ENCODE results near the gene ZC3H13. TPM values are rescaled to one million over a fixed set of nuclear protein-coding genes. Genes with fewer than 3 reads are reported as not detected.

The ZC3H13 gene
- total and polyA plus RNA-seq, 10 of the 15 experiments (the other 5 are each of a cell fraction or from before 2014, with no cell fraction given): 10.0 to 55.9 (median 25.4) TPM

DNA sequence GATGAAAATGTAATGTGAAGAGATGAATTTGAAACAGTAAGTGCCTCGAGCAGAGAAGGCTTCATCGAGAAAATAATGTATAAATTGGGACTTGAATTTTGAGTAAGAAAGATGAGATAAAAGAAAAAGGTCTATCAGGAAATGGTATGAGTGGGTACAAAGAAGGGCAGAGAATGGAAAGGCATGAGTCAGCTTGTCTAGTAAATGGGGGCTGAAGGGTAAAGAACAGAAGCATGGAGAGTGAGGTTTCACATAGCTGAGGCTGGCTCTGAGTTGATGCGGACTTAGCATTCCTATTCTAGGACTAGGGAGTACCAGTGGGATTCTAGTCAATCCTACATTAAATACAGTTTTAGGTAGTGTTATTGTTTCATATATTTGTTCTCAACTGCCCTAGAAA is 85.8 kb downstream of the ZC3H13 start:
- SMC1A ChIA-PET (ENCODE audit: uncharacterized antibody, unreplicated experiment): no interaction called here
- Histone ChIP-seq H3K4me3 (no peak overlapping the region), H3K9ac (ENCODE audit: control insufficient read depth, insufficient read depth, low read length) (no peak overlapping the region), H3K9me3 (replicated peaks; ENCODE audit: control insufficient read depth, insufficient read depth, low read length) (no peaks in the 10 kb centered on the region), H3K27me3 (replicated peaks in 1 of 2; ENCODE audit: control insufficient read depth in 2 of 2, insufficient read depth in 2 of 2, low read length in 1 of 2) (no peaks in the 10 kb centered on the region), H3K27ac (ENCODE audit: control insufficient read depth, insufficient read depth) (no peak overlapping the region), H3K36me3 (ENCODE audit: control insufficient read depth in 2 of 2, insufficient read depth in 2 of 2, low read length in 1 of 2) (peaks cover 8 to 18% of the 10 kb centered on the region in 2 experiments), H3K4me1 (ENCODE audit: control insufficient read depth, insufficient read depth, low read length) (no peaks in the 10 kb centered on the region), H3K79me2 (ENCODE audit: control insufficient read depth, insufficient read depth, low read length) (no peaks in the 10 kb centered on the region), H4K20me1 (ENCODE audit: control insufficient read depth, insufficient read depth) (no peaks in the 10 kb centered on the region), H2AFZ (ENCODE audit: control insufficient read depth, low read depth, low read length) (no peak overlapping the region), H3K4me2 (ENCODE audit: control insufficient read depth, insufficient read depth) (no peak overlapping the region)
- WGBS (ENCODE audit: insufficient coverage, insufficient replicate concordance, low lambda C conversion rate, missing lambda C conversion rate): 77% methylated on average over 3 of the region's 3 CpGs
- DNase-seq (ENCODE audit: low read depth, low spot score): no peak
- POLR2A ChIA-PET: no interaction called here
- no peak for FAIRE-seq
- CTCF ChIA-PET: no interaction called here
- ATAC-seq: no peak
- in situ Hi-C loops (cut with MboI): no loop called here
- intact Hi-C loops (cut with micrococcal nuclease; ENCODE audit: unreplicated experiment): no loop called here
- RAD21 ChIA-PET (ENCODE audit: unreplicated experiment): no interaction called here
- BruUV-seq (replicated peaks): no TSS peak
- TF ChIP-seq HDGF (IDR thresholded peaks at IDR 0.05): no peak
- TF ChIP-seq, protein P1, sequence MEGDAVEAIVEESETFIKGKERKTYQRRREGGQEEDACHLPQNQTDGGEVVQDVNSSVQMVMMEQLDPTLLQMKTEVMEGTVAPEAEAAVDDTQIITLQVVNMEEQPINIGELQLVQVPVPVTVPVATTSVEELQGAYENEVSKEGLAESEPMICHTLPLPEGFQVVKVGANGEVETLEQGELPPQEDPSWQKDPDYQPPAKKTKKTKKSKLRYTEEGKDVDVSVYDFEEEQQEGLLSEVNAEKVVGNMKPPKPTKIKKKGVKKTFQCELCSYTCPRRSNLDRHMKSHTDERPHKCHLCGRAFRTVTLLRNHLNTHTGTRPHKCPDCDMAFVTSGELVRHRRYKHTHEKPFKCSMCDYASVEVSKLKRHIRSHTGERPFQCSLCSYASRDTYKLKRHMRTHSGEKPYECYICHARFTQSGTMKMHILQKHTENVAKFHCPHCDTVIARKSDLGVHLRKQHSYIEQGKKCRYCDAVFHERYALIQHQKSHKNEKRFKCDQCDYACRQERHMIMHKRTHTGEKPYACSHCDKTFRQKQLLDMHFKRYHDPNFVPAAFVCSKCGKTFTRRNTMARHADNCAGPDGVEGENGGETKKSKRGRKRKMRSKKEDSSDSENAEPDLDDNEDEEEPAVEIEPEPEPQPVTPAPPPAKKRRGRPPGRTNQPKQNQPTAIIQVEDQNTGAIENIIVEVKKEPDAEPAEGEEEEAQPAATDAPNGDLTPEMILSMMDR (IDR thresholded peaks at IDR 0.05 in 2 of 3, conservative IDR thresholded peaks at IDR 0.05 in 1 of 3; ENCODE audit: control insufficient read depth in 2 of 3, extremely low read depth in 1 of 3, insufficient read depth in 1 of 3, low read depth in 3 of 3, low read length in 3 of 3): no peak
- TF ChIP-seq, protein P2, sequence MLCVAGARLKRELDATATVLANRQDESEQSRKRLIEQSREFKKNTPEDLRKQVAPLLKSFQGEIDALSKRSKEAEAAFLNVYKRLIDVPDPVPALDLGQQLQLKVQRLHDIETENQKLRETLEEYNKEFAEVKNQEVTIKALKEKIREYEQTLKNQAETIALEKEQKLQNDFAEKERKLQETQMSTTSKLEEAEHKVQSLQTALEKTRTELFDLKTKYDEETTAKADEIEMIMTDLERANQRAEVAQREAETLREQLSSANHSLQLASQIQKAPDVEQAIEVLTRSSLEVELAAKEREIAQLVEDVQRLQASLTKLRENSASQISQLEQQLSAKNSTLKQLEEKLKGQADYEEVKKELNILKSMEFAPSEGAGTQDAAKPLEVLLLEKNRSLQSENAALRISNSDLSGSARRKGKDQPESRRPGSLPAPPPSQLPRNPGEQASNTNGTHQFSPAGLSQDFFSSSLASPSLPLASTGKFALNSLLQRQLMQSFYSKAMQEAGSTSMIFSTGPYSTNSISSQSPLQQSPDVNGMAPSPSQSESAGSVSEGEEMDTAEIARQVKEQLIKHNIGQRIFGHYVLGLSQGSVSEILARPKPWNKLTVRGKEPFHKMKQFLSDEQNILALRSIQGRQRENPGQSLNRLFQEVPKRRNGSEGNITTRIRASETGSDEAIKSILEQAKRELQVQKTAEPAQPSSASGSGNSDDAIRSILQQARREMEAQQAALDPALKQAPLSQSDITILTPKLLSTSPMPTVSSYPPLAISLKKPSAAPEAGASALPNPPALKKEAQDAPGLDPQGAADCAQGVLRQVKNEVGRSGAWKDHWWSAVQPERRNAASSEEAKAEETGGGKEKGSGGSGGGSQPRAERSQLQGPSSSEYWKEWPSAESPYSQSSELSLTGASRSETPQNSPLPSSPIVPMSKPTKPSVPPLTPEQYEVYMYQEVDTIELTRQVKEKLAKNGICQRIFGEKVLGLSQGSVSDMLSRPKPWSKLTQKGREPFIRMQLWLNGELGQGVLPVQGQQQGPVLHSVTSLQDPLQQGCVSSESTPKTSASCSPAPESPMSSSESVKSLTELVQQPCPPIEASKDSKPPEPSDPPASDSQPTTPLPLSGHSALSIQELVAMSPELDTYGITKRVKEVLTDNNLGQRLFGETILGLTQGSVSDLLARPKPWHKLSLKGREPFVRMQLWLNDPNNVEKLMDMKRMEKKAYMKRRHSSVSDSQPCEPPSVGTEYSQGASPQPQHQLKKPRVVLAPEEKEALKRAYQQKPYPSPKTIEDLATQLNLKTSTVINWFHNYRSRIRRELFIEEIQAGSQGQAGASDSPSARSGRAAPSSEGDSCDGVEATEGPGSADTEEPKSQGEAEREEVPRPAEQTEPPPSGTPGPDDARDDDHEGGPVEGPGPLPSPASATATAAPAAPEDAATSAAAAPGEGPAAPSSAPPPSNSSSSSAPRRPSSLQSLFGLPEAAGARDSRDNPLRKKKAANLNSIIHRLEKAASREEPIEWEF (IDR thresholded peaks at IDR 0.05; ENCODE audit: insufficient replicate concordance, low read depth, low read length): no peak
